ENCODE data around the gene UGT1A7.

DNA sequence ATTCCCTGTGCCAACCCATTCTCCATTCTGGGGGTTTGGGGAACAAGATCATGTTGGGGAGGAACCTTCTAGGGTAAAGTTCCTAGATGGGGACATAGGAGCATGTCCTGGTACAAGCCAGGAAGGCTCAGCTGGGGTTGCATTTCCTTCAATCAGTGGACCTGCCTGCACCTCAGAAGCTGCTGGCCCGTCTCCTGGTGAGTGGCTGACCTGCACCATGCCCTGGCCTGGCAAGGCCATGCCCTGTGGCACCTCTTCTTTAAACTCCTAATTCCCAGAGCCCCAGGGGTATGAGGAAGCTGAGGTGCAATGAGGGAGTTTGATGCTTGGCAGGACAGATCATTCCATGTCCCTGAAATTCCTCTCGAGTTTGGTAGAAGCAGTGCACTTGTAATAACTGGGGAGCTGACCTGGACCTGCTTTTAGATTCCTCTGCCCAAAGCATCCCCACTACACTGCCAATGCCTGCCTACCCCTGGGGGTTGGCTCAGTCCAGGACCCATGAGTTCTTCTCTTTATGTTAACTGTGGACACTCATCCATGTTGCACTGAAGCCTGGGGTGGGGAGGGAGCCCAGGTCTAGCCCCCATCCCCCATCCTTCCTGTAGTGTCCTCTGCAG is 121.7 kb downstream of the UGT1A7 start:
- TF ChIP-seq ZKSCAN1 (IDR thresholded peaks at IDR 0.05; ENCODE audit: low read depth, low read length) (no peak), BCL6 (CRISPR knock-in tag; IDR thresholded peaks at IDR 0.05) (no peak), ATF7 (IDR thresholded peaks at IDR 0.05) (no peak), CBFB (CRISPR knock-in tag; IDR thresholded peaks at IDR 0.05) (no peak), KLF1 (tag; IDR thresholded peaks at IDR 0.05) (no peak)
- TF ChIP-seq, protein P1, sequence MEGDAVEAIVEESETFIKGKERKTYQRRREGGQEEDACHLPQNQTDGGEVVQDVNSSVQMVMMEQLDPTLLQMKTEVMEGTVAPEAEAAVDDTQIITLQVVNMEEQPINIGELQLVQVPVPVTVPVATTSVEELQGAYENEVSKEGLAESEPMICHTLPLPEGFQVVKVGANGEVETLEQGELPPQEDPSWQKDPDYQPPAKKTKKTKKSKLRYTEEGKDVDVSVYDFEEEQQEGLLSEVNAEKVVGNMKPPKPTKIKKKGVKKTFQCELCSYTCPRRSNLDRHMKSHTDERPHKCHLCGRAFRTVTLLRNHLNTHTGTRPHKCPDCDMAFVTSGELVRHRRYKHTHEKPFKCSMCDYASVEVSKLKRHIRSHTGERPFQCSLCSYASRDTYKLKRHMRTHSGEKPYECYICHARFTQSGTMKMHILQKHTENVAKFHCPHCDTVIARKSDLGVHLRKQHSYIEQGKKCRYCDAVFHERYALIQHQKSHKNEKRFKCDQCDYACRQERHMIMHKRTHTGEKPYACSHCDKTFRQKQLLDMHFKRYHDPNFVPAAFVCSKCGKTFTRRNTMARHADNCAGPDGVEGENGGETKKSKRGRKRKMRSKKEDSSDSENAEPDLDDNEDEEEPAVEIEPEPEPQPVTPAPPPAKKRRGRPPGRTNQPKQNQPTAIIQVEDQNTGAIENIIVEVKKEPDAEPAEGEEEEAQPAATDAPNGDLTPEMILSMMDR (IDR thresholded peaks at IDR 0.05 in 2 of 3, conservative IDR thresholded peaks at IDR 0.05 in 1 of 3; ENCODE audit: insufficient read depth in 2 of 3, low read depth in 1 of 3, low read length in 3 of 3) = no peak
- TF ChIP-seq, protein P2, sequence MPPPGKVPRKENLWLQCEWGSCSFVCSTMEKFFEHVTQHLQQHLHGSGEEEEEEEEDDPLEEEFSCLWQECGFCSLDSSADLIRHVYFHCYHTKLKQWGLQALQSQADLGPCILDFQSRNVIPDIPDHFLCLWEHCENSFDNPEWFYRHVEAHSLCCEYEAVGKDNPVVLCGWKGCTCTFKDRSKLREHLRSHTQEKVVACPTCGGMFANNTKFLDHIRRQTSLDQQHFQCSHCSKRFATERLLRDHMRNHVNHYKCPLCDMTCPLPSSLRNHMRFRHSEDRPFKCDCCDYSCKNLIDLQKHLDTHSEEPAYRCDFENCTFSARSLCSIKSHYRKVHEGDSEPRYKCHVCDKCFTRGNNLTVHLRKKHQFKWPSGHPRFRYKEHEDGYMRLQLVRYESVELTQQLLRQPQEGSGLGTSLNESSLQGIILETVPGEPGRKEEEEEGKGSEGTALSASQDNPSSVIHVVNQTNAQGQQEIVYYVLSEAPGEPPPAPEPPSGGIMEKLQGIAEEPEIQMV (tag; conservative IDR thresholded peaks at IDR 0.05; ENCODE audit: low read depth) = no peak
- TF ChIP-seq, protein P3, sequence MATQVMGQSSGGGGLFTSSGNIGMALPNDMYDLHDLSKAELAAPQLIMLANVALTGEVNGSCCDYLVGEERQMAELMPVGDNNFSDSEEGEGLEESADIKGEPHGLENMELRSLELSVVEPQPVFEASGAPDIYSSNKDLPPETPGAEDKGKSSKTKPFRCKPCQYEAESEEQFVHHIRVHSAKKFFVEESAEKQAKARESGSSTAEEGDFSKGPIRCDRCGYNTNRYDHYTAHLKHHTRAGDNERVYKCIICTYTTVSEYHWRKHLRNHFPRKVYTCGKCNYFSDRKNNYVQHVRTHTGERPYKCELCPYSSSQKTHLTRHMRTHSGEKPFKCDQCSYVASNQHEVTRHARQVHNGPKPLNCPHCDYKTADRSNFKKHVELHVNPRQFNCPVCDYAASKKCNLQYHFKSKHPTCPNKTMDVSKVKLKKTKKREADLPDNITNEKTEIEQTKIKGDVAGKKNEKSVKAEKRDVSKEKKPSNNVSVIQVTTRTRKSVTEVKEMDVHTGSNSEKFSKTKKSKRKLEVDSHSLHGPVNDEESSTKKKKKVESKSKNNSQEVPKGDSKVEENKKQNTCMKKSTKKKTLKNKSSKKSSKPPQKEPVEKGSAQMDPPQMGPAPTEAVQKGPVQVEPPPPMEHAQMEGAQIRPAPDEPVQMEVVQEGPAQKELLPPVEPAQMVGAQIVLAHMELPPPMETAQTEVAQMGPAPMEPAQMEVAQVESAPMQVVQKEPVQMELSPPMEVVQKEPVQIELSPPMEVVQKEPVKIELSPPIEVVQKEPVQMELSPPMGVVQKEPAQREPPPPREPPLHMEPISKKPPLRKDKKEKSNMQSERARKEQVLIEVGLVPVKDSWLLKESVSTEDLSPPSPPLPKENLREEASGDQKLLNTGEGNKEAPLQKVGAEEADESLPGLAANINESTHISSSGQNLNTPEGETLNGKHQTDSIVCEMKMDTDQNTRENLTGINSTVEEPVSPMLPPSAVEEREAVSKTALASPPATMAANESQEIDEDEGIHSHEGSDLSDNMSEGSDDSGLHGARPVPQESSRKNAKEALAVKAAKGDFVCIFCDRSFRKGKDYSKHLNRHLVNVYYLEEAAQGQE (IDR thresholded peaks at IDR 0.05; ENCODE audit: borderline replicate concordance) = no peak
- TF ChIP-seq, protein P3 (CRISPR knock-in tag; IDR thresholded peaks at IDR 0.05; ENCODE audit: low read depth) = no peak
- TF ChIP-seq, protein P4, sequence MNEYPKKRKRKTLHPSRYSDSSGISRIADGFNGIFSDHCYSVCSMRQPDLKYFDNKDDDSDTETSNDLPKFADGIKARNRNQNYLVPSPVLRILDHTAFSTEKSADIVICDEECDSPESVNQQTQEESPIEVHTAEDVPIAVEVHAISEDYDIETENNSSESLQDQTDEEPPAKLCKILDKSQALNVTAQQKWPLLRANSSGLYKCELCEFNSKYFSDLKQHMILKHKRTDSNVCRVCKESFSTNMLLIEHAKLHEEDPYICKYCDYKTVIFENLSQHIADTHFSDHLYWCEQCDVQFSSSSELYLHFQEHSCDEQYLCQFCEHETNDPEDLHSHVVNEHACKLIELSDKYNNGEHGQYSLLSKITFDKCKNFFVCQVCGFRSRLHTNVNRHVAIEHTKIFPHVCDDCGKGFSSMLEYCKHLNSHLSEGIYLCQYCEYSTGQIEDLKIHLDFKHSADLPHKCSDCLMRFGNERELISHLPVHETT (CRISPR knock-in tag; conservative IDR thresholded peaks at IDR 0.05 in 1 of 2, IDR thresholded peaks at IDR 0.05 in 1 of 2) = no peak
- TF ChIP-seq, protein P5, sequence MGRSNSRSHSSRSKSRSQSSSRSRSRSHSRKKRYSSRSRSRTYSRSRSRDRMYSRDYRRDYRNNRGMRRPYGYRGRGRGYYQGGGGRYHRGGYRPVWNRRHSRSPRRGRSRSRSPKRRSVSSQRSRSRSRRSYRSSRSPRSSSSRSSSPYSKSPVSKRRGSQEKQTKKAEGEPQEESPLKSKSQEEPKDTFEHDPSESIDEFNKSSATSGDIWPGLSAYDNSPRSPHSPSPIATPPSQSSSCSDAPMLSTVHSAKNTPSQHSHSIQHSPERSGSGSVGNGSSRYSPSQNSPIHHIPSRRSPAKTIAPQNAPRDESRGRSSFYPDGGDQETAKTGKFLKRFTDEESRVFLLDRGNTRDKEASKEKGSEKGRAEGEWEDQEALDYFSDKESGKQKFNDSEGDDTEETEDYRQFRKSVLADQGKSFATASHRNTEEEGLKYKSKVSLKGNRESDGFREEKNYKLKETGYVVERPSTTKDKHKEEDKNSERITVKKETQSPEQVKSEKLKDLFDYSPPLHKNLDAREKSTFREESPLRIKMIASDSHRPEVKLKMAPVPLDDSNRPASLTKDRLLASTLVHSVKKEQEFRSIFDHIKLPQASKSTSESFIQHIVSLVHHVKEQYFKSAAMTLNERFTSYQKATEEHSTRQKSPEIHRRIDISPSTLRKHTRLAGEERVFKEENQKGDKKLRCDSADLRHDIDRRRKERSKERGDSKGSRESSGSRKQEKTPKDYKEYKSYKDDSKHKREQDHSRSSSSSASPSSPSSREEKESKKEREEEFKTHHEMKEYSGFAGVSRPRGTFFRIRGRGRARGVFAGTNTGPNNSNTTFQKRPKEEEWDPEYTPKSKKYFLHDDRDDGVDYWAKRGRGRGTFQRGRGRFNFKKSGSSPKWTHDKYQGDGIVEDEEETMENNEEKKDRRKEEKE (IDR thresholded peaks at IDR 0.05; ENCODE audit: borderline replicate concordance in 1 of 2, control insufficient read depth in 1 of 2, low read depth in 2 of 2, low read length in 1 of 2) = no peak
